GM04504 (cell line): ENCODE measurements around the gene TMUB1.

Source experiments
- DNase-seq: peaks from one replicate; pipeline ENCODE4 v3.0.0-alpha.2; 2012; ENCODE audit warnings: low read depth

TMUB1 gene

DNA sequence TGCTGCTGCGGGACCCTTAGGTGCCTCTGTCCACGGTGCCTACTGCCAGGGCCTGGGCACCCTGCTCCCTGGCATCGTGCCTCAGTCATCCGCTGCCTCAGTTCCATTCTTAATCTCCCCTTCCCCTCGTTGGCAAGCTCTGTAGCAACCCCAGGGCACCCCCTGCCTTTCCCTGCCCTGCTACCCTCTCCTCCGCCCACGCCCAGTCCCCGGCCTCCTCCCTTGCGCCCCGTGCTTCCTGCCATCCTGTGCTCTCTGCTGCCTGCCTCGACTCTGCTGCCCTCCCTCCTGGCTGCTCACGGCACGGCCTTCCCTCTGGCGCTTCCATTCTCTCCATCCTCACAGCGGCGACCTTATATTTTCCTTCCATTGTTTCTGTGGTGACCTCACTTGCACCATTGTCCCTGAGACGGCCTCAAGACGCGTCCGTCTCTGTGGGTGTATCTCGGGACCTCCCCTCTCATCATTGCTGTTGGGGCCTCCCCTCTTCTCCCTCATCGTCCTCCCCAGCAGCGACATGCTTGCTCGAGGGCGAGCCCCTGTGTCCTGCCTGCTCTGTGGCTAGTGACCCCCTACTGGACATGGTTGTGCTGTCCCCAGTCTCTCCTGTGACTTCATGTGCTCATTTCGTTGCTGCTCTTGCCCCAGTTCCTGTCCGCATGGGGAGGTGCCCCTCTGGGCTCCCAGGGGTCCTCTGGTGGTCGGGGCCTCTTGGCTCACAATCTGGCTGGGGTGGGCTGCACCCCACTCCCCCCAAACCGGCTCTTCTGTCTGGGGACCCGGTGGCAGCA is 38.3 kb upstream of the TMUB1 start:
- no peak for DNase-seq

GRCh38 chr7:151120896-151121295 is 37.6 kb upstream of the TMUB1 start:
- DNase-seq, result no peak

GRCh38 chr7:151119902-151120301 is 36.6 kb upstream of the TMUB1 start:
- no peak for DNase-seq

DNA sequence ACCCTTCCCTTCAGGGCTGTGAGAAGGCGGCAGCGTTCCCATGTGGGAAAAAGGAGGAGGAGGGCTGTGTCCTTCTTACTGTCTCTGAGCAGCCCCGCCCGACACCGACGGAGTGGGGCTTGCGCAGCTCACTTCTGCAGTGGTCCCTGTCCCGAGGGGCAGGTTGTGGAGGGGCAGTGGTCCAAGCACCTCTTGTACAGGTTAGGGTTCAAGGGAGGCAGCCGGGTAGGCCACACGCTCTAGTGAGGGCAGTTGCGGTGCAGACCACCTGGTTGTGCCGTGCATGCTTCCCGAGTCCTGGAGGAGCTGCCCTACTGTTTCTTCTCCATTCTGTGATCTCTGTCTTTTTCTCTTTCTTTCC is 35.7 kb upstream of the TMUB1 start:
- DNase-seq, result no peak

GRCh38 chr7:151118108-151119054 is 35.1 kb upstream of the TMUB1 start:
- no peak for DNase-seq

DNA sequence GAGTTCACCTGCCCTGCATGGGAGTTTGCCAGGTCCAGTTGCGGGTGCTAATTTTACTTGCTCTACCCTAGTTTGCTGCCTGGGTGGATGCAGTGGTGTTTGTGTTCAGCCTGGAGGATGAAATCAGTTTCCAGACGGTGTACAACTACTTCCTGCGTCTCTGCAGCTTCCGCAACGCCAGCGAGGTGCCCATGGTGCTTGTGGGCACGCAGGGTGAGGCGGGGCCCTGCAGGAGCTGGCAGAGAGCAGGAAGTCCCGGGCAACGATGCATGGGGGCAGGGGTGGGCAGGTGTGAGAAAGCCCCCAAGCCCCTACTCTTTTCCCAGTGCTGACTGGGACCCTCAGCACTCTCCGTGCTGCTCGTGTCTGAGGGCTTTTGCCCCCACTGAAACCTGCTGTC is 34.3 kb upstream of the TMUB1 start:
- DNase-seq, result no peak

GRCh38 chr7:151116603-151117440 is 33.5 kb upstream of the TMUB1 start:
- DNase-seq, result no peak

DNA sequence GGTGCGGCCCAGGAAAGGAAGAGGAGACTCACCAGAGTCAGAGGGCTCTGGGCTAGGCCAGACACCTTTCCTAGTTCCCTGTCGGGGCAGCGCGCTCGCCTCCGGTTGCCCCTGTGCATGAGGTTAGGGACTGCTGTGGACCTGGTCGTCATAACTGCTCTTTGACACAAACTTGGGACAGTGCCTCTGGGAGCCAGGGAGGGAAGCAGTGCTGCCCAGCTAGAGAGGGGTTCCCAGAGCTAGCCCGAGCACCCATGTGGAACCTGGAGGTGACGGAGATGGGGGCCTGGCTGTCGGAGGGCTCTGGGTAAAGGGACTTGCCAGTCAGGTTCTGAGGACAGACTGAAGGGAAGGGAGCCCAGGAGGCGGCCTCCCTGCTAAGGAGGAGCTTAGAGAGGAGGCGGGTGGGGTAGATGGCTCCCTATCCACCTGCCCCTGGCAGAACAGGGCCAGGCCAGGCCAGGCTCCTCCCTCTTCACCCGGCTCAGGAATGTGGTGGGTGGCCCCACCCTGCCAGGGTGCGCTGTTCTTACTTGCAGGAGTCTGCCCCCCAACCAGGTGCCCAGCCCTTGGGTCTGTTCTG is 32.6 kb upstream of the TMUB1 start:
- no peak for DNase-seq

- no peak for DNase-seq
Observed at GRCh38 chr7:151115121-151115835, 32.0 kb upstream of the TMUB1 start.

DNA sequence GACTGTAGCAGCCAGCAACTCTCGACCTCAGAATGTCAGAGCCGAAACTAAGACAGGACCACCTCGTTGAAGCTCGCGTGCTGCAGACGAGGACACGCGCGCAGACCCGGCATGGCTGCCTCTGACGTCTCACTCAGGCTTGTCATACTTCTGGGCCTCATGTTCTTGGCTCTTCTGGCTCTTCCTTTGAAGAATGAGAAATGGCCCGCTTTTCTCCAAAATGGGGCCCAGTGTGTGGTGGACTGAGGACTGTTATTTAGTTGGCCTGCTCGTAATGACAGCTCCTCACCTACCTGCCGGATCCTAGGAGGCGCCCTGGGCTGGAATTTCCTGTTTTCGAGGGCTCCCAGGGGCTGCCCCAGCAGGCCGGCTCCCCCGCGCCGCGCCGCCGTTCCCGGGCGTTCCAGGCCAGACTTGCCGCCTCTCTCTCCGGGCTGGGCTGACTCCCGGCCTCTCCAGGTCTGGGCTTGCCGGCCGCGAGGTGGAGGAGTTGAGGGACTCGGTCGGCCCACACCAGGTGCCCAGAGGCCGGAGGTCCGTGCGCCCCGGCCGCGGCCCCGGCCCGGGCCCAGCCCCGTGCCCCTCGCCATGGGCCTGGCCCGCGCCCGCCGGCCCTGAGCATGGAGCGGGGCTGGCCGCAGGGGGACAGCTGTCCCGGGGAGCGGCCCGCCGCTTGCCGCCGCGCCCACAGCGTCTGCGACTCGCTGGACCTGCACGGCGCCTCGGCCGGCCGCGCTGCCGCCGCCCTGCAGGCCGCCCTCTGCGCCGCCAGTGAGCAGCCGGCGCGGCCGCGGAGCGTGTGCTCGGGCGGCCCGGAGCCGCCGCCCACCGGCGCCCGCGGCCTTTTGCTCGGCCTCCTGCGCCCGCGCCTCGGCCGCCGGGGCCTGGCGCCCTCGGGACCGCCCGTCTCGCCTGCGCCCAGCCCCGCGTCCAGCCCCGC is 31.1 kb upstream of the TMUB1 start:
- no peak for DNase-seq

- DNase-seq, result peak; percentile 14
Observed at GRCh38 chr7:151113344-151114150, 30.3 kb upstream of the TMUB1 start.

GRCh38 chr7:151110941-151111645 is 27.8 kb upstream of the TMUB1 start:
- no peak for DNase-seq

DNA sequence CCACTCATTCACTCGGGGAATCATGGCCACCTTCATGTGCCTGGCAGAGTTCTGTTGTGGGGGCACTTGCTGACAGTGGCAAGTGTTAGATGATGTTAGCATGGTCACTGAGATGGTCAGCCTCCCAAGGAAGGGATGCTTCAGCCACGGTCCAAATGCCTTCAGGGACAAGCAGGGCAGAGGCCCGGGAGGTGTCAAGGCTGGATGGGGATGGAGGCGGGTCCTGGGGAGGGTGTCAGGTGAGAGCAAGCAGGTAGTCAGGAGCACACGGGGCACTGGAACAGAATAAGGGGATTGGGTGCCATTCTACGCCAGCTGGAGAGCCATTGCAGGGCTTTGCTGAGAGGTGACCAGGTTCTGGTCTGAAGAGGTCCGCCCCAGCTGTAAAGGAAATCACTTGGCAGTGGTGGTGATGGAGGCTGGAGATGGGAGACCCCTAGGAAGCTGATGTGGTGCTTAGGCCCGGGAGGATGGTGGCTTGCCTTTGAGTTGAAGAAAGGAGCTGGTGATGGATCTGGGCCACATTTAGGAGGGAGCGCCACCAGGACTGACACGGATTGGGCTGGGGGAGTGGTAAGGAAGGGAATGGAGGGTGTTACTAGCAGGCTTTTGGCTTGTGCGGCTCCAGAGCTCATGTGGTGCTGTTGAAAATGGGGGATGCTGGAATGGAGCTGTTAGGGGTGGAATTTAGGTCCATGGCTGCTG is 27.1 kb upstream of the TMUB1 start:
- DNase-seq, result no peak

GRCh38 chr7:151109094-151110048 is 26.1 kb upstream of the TMUB1 start:
- no peak for DNase-seq

GRCh38 chr7:151107882-151108281 is 24.6 kb upstream of the TMUB1 start:
- no peak for DNase-seq

- DNase-seq, result no peak
Observed at GRCh38 chr7:151104411-151105235, 21.3 kb upstream of the TMUB1 start.
